ENCODE measurements around the gene MS4A5.
"Not testable (repeated sequence)": the region's sequence is repeated elsewhere in the genome, so short reads cannot be mapped to it uniquely, and the experiment has no call there.

Gene MS4A5, protein sequence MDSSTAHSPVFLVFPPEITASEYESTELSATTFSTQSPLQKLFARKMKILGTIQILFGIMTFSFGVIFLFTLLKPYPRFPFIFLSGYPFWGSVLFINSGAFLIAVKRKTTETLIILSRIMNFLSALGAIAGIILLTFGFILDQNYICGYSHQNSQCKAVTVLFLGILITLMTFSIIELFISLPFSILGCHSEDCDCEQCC

GRCh38 chr11:60429272-60429671, at the start of gene MS4A5:
TSS of gene MS4A5 (plus strand) at chr11:60429572. CDS start at chr11:60429675, 103 bp downstream.
- no peak for DNase-seq (ENCODE audit: low read depth in 1 of 2, low spot score in 1 of 2)

DNA sequence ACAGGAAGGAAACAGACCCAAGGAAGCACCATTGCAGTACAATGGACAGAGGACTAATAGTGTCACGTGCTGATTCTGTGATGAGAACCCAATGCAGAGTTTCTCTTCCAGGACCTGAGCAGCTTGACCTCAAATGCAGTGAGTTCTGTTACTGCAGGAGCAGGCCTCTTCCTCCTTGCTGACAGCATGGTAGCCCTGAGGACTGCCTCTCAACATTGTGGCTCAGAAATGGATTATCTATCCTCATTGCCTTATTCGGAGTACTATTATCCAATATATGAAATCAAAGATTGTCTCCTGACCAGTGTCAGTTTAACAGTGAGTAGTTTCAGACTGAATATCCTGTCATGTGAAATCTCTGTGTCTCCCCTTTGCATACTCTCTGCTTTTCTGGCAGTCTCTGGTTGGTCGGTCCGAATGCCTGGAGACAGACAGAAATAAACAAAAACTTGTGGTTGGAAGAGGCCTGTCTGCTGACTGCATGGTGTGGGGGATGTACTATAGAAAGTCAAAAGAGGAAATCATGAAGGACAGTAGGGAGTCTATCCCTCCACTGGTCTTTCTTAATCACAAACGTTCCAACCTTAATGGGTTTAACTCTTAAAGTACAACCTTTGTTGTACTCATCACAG, 40.0 kb upstream of the MS4A5 start:
- no peak for DNase-seq (ENCODE audit: low read depth in 1 of 2, low spot score in 1 of 2)

DNA sequence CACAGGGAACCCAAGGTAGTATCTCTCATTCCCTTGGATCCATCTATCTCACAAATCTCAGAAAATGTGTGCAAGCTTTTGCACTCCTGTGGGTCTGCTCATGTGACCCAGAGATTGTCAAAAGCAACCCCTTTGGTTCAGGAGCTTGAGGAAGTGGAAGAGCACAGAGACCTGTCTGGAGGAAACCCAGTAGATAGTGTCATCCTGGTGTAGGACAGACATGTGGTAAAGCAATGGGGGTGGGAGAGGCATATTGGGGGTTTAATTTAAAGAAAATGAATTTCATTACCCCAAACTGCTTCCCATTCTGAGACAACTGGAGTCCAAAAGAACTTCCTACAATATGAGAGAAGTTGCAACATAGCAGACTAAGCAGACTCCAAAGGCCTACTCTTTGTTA, 39.0 kb upstream of the MS4A5 start:
- no peak for DNase-seq (ENCODE audit: low read depth in 1 of 2, low spot score in 1 of 2)

DNA sequence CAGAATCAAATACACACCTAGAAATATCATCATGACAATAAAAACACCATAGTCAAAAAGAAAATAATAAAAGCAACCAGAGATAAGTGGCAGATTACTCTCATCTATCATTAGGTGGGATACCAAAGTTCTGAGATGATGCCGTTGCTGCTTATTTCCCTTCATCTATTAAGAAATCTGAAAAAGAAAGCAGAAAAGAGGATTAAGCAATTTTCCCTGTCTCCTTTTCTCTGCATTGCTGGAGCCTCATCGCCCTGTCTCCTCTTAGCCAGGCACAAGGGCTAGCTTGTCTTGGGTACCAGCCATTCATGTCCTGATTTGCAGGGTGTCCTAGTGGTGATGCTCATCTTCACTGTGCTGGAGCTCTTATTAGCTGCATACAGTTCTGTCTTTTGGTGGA, 37.0 kb upstream of the MS4A5 start:
- no peak for DNase-seq (ENCODE audit: low read depth in 1 of 2, low spot score in 1 of 2)

DNA sequence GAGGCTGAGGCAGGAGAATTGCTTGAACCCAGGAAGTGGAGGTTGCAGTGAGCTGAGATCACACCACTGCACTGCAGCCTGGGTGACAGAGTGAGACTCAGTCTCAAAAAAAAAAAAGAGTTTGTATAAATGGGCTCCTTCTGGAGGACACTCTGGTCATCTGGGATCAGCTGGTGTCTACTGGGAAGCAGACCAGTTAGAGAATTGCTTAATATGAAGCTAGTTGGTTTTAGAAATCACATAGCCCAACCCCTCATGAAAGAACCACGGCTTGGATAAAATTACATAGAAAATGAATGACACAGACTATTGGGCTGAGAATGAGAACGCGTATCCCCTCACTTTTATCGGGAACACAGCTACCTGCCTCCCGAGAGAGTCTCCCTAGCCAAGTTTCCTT, 36.4 kb upstream of the MS4A5 start:
- no peak for DNase-seq (ENCODE audit: low read depth in 1 of 2, low spot score in 1 of 2)

DNA sequence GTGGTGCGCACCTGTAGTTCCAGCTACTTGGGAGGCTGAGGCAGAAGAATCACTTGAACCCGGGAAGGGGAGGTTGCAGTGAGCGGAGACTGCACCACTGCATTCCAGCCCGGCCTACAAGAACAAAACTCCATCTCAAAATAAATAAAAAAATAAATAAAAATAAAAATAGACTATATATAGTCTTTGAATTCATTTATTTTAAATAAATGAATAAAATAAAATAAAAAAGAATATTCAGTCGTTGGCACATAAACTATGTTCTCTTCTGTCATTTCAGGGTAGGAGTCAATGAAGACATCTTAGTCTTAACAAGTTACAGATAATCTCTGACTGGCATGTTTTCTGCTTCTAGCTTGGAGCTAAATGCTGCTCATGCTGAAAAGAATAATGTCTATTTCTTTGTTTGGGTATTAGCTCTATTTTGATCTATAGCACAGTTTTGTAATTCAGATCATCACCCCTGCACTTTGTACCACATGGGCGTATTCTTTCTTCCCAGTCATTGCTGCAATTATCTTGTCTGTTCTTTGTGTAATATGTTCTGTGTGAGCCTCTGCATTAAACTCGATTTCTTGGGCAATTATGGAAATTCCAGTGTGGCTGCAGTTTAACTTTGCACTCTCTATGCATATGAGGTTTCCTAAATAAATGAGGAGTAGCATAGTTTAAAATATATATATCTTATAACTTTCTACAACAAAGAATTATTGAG, 34.5 kb upstream of the MS4A5 start:
- DNase-seq (ENCODE audit: low read depth in 1 of 2, low spot score in 1 of 2): no peak

GRCh38 chr11:60396382-60396781, 33.0 kb upstream of the MS4A5 start, which contains the start of gene MS4A14:
TSS of gene MS4A14 (plus strand) at chr11:60396459. CDS start at chr11:60396579, 120 bp downstream.
- no peak for DNase-seq (ENCODE audit: low read depth in 1 of 2, low spot score in 1 of 2)

DNA sequence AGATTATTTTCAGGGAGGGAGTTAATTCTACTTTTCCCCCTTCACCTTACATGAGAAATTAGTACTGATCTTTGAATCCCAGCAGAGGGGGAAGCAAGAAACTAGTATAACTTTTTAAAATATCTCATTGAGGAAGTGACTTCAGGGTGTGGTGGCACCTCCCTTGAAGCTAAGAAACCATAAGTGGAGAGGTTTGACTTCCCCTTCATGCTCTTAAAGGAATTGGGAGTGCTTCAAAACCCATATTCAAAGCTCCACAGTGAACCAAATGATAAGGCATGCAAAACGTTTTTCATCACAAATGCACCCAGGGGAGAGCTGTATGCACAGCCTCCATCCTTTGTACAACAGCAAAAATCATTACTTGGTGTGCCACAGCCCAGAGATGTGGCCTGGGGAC, 32.6 kb upstream of the MS4A5 start:
- DNase-seq (ENCODE audit: low read depth in 1 of 2, low spot score in 1 of 2): no peak

DNA sequence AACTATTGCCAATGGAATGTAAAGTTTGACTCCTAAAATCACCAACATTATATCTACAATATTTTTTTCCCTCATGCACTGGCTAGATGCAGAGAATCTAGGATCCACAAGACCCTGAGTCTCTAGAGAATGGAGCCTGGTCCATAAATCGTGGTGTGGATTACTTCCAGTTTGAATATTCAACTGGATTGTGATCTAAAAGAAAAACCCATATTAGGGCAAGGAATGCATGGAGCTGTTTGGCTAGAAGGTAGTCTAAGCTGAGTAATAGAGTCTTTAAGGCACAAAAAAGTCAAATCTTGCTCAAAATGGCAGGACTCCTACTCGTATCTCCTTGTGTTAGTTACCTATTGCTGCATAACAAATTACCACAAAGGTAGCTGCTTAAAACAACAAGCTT, 9.4 kb upstream of the MS4A5 start:
- DNase-seq (ENCODE audit: low read depth in 1 of 2, low spot score in 1 of 2): no peak

DNA sequence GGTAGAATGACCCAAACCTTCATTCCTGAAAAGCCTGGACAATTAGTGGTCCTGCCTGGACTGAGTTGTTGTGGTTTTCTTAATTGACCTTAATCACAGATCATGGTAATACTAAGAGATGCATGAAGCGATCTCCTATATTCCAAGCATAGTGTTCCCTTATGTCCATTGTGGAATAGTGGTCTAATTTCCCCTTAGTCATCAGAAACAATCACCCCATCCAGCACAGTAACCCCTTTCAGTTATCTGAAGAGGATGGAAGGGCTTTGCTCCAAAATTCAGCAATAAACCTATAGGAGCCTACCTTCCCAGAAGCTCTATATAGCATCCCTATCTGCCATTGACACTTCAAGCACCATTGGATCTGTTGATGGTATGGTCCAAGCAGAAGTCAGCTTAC, 6.8 kb upstream of the MS4A5 start:
- DNase-seq (ENCODE audit: low read depth in 1 of 2, low spot score in 1 of 2): no peak

GRCh38 chr11:60428517-60428916, 855 bp upstream of the MS4A5 start:
- DNase-seq (ENCODE audit: low read depth in 1 of 2, low spot score in 1 of 2): no peak

DNA sequence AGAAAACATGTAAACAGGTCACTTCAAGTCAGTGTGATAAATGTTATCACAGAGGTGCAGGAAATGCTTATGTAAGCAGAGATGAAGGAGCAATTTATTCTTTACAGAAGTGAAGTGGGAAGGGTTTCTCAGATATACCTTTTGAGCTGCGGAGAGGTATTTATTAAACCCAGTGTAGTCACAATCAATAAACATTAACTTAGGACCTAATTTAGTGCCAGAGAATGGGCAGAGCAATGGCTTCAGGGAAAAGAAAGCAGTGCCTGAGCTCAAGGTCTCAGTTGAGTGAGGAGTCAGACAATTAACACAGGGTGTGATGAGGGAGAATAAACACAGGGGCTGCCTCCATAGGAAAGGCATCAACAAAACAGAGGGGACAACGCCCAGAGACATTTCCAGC, 1.9 kb downstream of the MS4A5 start:
- DNase-seq (ENCODE audit: low read depth in 1 of 2, low spot score in 1 of 2): no peak

- no peak for DNase-seq (ENCODE audit: low read depth in 1 of 2, low spot score in 1 of 2)
These were observed 4.0 kb downstream of the MS4A5 start for GRCh38 chr11:60433401-60433800.

DNA sequence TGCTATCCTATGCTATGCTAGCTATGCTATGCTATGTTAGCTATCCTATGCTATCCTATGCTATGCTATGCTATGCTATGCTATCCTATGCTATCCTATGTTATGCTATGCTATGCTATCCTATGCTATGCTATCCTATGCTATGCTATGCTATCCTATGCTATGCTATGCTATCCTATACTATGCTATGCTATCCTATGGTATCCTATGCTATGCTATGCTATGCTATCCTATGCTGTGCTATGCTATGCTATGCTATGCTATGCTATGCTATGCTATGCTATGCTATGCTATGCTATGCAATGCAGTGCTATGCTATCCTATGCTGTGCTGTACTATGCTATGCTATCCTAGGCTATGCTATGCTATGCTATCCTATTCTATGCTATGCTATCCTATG, 17.7 kb downstream of the MS4A5 start:
- DNase-seq (ENCODE audit: low read depth in 1 of 2, low spot score in 1 of 2): no peak

DNA sequence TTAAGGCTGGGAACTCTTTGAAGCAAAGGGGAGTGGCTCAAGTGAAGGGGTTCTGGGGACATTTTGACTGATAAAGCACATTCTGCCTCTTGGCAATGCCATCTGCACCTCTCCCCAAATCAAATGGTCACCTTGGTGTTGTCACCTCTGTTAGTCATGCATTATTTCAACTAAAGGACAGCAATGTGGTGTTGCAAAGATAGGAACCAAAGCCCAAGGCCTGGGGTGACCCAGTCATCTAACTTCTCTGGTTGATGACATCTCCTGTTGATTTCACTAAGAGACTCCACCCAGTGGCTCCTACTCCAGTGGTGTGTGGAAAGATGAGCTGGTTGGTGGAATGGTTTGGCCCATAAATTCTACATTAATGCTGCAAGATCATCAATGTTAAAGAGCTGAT, 18.5 kb downstream of the MS4A5 start:
- no peak for DNase-seq (ENCODE audit: low read depth in 1 of 2, low spot score in 1 of 2)

- DNase-seq (ENCODE audit: low read depth in 1 of 2, low spot score in 1 of 2): not testable (repeated sequence)
These were observed 21.8 kb downstream of the MS4A5 start for GRCh38 chr11:60451185-60451584.

GRCh38 chr11:60454212-60454611, 24.8 kb downstream of the MS4A5 start:
- DNase-seq (ENCODE audit: low read depth in 1 of 2, low spot score in 1 of 2): no peak

DNA sequence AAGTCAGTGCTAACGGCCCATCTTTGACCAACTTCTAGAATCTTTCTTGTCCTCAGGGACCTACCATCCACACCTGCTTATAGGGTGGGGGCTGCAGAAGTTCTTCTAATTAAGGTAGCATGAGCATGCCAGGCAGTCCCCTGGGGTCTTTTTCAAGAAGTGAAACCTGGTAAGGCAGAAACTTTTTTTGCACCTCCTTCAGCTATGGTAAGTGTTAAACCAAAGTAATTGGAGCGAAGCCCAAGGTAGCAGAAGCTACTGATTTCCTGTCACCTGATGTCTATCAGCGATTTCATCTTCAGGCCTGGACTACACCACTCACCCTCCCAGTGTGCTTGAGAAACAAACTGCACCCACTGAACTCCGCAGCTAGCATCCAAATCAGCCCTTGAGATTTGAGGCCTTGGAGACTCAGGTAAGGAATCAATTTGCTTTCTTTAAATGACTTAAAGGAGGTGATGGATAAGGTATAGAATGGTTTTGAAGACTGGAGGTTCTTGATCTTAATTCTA, 26.2 kb downstream of the MS4A5 start, which contains the start of gene MS4A1:
Gene MS4A1 (plus strand): TSS at position 317 of the 512 bp plus-strand sequence. CDS start 6,528 bp downstream, outside the sequence.
- no peak for DNase-seq (ENCODE audit: low read depth in 1 of 2, low spot score in 1 of 2)

GRCh38 chr11:60457576-60457975, 28.2 kb downstream of the MS4A5 start:
- no peak for DNase-seq (ENCODE audit: low read depth in 1 of 2, low spot score in 1 of 2)

DNA sequence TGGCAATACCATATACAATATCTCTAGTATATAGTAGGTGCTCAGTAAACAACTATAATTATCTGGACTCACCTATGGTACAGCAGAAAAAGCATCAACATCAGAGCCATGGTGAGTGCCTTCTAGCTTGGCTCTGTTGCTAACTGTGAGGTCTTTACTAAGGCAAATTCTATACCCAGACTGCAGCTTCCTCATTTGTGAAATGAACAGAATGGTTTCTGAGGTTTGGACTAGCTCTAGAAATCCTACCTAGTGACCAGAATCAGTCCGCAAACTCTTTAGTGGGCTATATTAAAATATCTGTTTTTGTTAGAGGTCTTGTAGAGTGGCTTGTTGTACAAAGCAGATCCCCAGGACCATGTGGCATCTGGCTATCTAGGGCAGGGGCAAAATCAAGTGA, 30.0 kb downstream of the MS4A5 start:
- DNase-seq (ENCODE audit: low read depth in 1 of 2, low spot score in 1 of 2): no peak

DNA sequence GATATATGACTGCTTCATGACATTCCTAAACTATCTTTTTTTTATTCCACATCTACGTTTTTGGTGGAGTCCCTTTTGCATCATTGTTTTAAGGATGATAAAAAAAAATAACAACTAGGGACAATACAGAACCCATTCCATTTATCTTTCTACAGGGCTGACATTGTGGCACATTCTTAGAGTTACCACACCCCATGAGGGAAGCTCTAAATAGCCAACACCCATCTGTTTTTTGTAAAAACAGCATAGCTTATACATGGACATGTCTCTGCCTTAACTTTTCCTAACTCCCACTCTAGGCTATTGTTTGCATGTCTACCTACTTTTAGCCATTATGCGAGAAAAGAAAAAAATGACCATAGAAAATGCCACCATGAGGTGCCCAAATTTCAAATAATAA, 39.5 kb downstream of the MS4A5 start:
- no peak for DNase-seq (ENCODE audit: low read depth in 1 of 2, low spot score in 1 of 2)

GRCh38 chr11:60469723-60470122, 40.4 kb downstream of the MS4A5 start:
- no peak for DNase-seq (ENCODE audit: low read depth in 1 of 2, low spot score in 1 of 2)
